GM21619 (cell line): ENCODE measurements around the gene LFNG.

Experiments used
- ATAC-seq: cut with Tn5 transposase; IDR thresholded peaks from one replicate; pipeline ENCODE4 v1.9.1; 2021; ENCODE audit not compliant: unreplicated experiment

LFNG gene

GRCh38 chr7:2501947-2502646 lies 17.5 kb upstream of the LFNG start:
- no peak for ATAC-seq

- ATAC-seq: no peak
Measured at GRCh38 chr7:2502647-2502966, 17.0 kb upstream of the LFNG start.

GRCh38 chr7:2503056-2503941 lies 16.3 kb upstream of the LFNG start:
- ATAC-seq: no peak

- ATAC-seq: no peak
Measured at GRCh38 chr7:2504128-2504888, 15.3 kb upstream of the LFNG start.

- no peak for ATAC-seq
Measured at GRCh38 chr7:2504889-2505375, 14.6 kb upstream of the LFNG start.

GRCh38 chr7:2505401-2505800 lies 14.2 kb upstream of the LFNG start:
- no peak for ATAC-seq

GRCh38 chr7:2507208-2507916 lies 12.2 kb upstream of the LFNG start:
- ATAC-seq: no peak

GRCh38 chr7:2507917-2508306 lies 11.7 kb upstream of the LFNG start:
- no peak for ATAC-seq

- ATAC-seq: peak; percentile 53
Measured at GRCh38 chr7:2508327-2509215, 11.0 kb upstream of the LFNG start.

GRCh38 chr7:2509298-2509906 lies 10.2 kb upstream of the LFNG start:
- ATAC-seq: no peak

- no peak for ATAC-seq
Measured at GRCh38 chr7:2510130-2510776, 9.3 kb upstream of the LFNG start.

- no peak for ATAC-seq
Measured at GRCh38 chr7:2510909-2511768, 8.4 kb upstream of the LFNG start.

- ATAC-seq: no peak
Measured at GRCh38 chr7:2511769-2512168, 7.8 kb upstream of the LFNG start.

GRCh38 chr7:2512179-2512661 lies 7.4 kb upstream of the LFNG start:
- no peak for ATAC-seq

GRCh38 chr7:2512713-2513112 lies 6.9 kb upstream of the LFNG start:
- no peak for ATAC-seq

GRCh38 chr7:2513702-2514101 lies 5.9 kb upstream of the LFNG start:
- ATAC-seq: no peak

- ATAC-seq: no peak
Measured at GRCh38 chr7:2514473-2515423, 4.8 kb upstream of the LFNG start.
